ENCODE measurements around the gene GP1BB. TPM values are rescaled to one million over a fixed set of nuclear protein-coding genes. Genes with fewer than 3 reads are reported as not detected.

The GP1BB gene
- total RNA-seq, 1 experiment from 2014 or later = 4.3 TPM

GRCh38 chr22:19730198-19730597 lies 6.9 kb downstream of the GP1BB start:
- Mint-ChIP-seq H3K9me3 (no peaks in the 10 kb centered on the region), H3K27ac (no peak overlapping the region), H3K27me3 (ENCODE audit: low read depth) (peaks cover 54% of the 10 kb centered on the region), H3K36me3 (no peaks in the 10 kb centered on the region), H3K4me3 (no peak overlapping the region), H3K4me1 (no peaks in the 10 kb centered on the region)
- CTCF ChIA-PET = interaction anchor here (0.5 to 4.6 kb wide), 87 partner anchors 7 to 699 kb away, joined by 3 to 155 read pairs (median 5); partner anchors contain the start of genes COMT, TANGO2 and TXNRD2
- no peak for DNase-seq (ENCODE audit: low spot score)
- POLR2A ChIA-PET = interaction anchor here (0.5 kb wide), 1 partner anchor 84 kb away, joined by 3 read pairs; no protein-coding TSS in a partner anchor
- TF ChIP-seq JUN (CRISPR knock-in tag; IDR thresholded peaks at IDR 0.05) (no peak), FOXK1 (CRISPR knock-in tag; IDR thresholded peaks at IDR 0.05) (no peak), NR2C2 (CRISPR knock-in tag; IDR thresholded peaks at IDR 0.05) (no peak), EMX1 (CRISPR knock-in tag; IDR thresholded peaks at IDR 0.05) (no peak), TCF7 (CRISPR knock-in tag; IDR thresholded peaks at IDR 0.05; ENCODE audit: low read depth) (no peak), ZMAT4 (CRISPR knock-in tag; IDR thresholded peaks at IDR 0.05) (no peak), ZNF219 (CRISPR knock-in tag; IDR thresholded peaks at IDR 0.05; ENCODE audit: borderline replicate concordance) (no peak), ESRRA (CRISPR knock-in tag; IDR thresholded peaks at IDR 0.05; ENCODE audit: borderline replicate concordance) (no peak), FOXJ3 (CRISPR knock-in tag; IDR thresholded peaks at IDR 0.05; ENCODE audit: borderline replicate concordance) (no peak), PRRX2 (CRISPR knock-in tag; IDR thresholded peaks at IDR 0.05) (no peak), CREB1 (CRISPR knock-in tag; IDR thresholded peaks at IDR 0.05) (no peak)
- TF ChIP-seq, protein P1, sequence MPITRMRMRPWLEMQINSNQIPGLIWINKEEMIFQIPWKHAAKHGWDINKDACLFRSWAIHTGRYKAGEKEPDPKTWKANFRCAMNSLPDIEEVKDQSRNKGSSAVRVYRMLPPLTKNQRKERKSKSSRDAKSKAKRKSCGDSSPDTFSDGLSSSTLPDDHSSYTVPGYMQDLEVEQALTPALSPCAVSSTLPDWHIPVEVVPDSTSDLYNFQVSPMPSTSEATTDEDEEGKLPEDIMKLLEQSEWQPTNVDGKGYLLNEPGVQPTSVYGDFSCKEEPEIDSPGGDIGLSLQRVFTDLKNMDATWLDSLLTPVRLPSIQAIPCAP (CRISPR knock-in tag; IDR thresholded peaks at IDR 0.05) = no peak
- TF ChIP-seq, protein P2, sequence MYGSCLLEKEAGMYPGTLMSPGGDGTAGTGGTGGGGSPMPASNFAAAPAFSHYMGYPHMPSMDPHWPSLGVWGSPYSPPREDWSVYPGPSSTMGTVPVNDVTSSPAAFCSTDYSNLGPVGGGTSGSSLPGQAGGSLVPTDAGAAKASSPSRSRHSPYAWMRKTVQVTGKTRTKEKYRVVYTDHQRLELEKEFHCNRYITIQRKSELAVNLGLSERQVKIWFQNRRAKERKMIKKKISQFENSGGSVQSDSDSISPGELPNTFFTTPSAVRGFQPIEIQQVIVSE (CRISPR knock-in tag; IDR thresholded peaks at IDR 0.05; ENCODE audit: borderline replicate concordance) = no peak
- TF ChIP-seq, protein P3, sequence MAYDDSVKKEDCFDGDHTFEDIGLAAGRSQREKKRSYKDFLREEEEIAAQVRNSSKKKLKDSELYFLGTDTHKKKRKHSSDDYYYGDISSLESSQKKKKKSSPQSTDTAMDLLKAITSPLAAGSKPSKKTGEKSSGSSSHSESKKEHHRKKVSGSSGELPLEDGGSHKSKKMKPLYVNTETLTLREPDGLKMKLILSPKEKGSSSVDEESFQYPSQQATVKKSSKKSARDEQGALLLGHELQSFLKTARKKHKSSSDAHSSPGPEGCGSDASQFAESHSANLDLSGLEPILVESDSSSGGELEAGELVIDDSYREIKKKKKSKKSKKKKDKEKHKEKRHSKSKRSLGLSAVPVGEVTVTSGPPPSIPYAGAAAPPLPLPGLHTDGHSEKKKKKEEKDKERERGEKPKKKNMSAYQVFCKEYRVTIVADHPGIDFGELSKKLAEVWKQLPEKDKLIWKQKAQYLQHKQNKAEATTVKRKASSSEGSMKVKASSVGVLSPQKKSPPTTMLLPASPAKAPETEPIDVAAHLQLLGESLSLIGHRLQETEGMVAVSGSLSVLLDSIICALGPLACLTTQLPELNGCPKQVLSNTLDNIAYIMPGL (CRISPR knock-in tag; IDR thresholded peaks at IDR 0.05) = no peak
- peak; percentile 13 for ATAC-seq

- TF ChIP-seq ETV6 (CRISPR knock-in tag; IDR thresholded peaks at IDR 0.05) (no peak), ZNF423 (CRISPR knock-in tag; IDR thresholded peaks at IDR 0.05) (0 out of 2 replicates have a peak, but pooled peaks have one; percentile 3), USF2 (CRISPR knock-in tag; IDR thresholded peaks at IDR 0.05) (no peak), NFATC4 (CRISPR knock-in tag; IDR thresholded peaks at IDR 0.05) (no peak), NR2C2 (CRISPR knock-in tag; IDR thresholded peaks at IDR 0.05) (no peak), FOXP1 (CRISPR knock-in tag; IDR thresholded peaks at IDR 0.05; ENCODE audit: borderline replicate concordance) (no peak), CTCF (IDR thresholded peaks at IDR 0.05) (peak; percentile 92), SMAD4 (CRISPR knock-in tag; IDR thresholded peaks at IDR 0.05) (no peak), TCF7 (CRISPR knock-in tag; IDR thresholded peaks at IDR 0.05; ENCODE audit: low read depth) (no peak), MYBL2 (CRISPR knock-in tag; IDR thresholded peaks at IDR 0.05) (no peak)
- TF ChIP-seq, protein P4, sequence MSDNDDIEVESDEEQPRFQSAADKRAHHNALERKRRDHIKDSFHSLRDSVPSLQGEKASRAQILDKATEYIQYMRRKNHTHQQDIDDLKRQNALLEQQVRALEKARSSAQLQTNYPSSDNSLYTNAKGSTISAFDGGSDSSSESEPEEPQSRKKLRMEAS (CRISPR knock-in tag; IDR thresholded peaks at IDR 0.05) = 0 out of 2 replicates have a peak, but pooled peaks have one; percentile 38
- ChIA-PET POLR2A (interaction anchor here (0.5 to 1.0 kb wide), 2 partner anchors 84 to 123 kb away, joined by 3 to 4 read pairs; partner anchors contain the start of genes GNB1L and RTL10), CTCF (interaction anchor here (0.5 to 4.6 kb wide), 89 partner anchors 8 to 698 kb away, joined by 3 to 155 read pairs (median 5); partner anchors contain the start of genes COMT, TANGO2 and TXNRD2)
- no peaks in the 10 kb centered on the region for H3K36me3 Mint-ChIP-seq
- peak; percentile 90 for DNase-seq (ENCODE audit: low spot score)
- H3K4me3 Mint-ChIP-seq = peak overlapping the region; percentile 57
- peaks cover 48% of the 10 kb centered on the region for H3K27me3 Mint-ChIP-seq (ENCODE audit: low read depth)
- peak; percentile 89 for ATAC-seq
- no peaks in the 10 kb centered on the region for H3K4me1 Mint-ChIP-seq
- H3K9me3 Mint-ChIP-seq = no peaks in the 10 kb centered on the region
- H3K27ac Mint-ChIP-seq = no peak overlapping the region
Observed at GRCh38 chr22:19730655-19731360, 7.5 kb downstream of the GP1BB start.

Measured in WTC11 (cell line).